ENCODE data around the gene SGSM1.
A peak's percentile ranks its signal among the peaks of the same experiment; 100 is the strongest.
"Not testable (repeated sequence)": the region's sequence is repeated elsewhere in the genome, so short reads cannot be mapped to it uniquely, and the experiment has no call there.

SGSM1 gene

GRCh38 chr22:24901448-24901847, 95.4 kb downstream of the SGSM1 start:
- DNase-seq = peak; percentile 49

- no peak for DNase-seq
Observed at GRCh38 chr22:24905909-24906308, 99.9 kb downstream of the SGSM1 start.

- DNase-seq = not testable (repeated sequence)
Observed at GRCh38 chr22:24907101-24907500, 101.1 kb downstream of the SGSM1 start.

- no peak for DNase-seq
Observed at GRCh38 chr22:24920029-24920428, 114.0 kb downstream of the SGSM1 start.

GRCh38 chr22:24925586-24926427, 119.8 kb downstream of the SGSM1 start:
- no peak for DNase-seq

- no peak for DNase-seq
Observed at GRCh38 chr22:24926428-24926725, 120.4 kb downstream of the SGSM1 start.

GRCh38 chr22:24926849-24927579, 121.0 kb downstream of the SGSM1 start:
- DNase-seq = no peak

- DNase-seq = no peak
Observed at GRCh38 chr22:24928322-24928721, 122.3 kb downstream of the SGSM1 start.

GRCh38 chr22:24930678-24931077, 124.7 kb downstream of the SGSM1 start:
- no peak for DNase-seq

GRCh38 chr22:24935771-24936483, 129.9 kb downstream of the SGSM1 start:
- no peak for DNase-seq

GRCh38 chr22:24937114-24937513, 131.1 kb downstream of the SGSM1 start:
- peak; percentile 16 for DNase-seq

GRCh38 chr22:24938741-24939341, 132.8 kb downstream of the SGSM1 start:
- DNase-seq = peak; percentile 50

- no peak for DNase-seq
Observed at GRCh38 chr22:24942301-24942700, 136.3 kb downstream of the SGSM1 start.

- DNase-seq = no peak
Observed at GRCh38 chr22:24944217-24944937, 138.4 kb downstream of the SGSM1 start.

- DNase-seq = no peak
Observed at GRCh38 chr22:24945430-24945829, 139.4 kb downstream of the SGSM1 start.

- DNase-seq = no peak
Observed at GRCh38 chr22:24947383-24947782, 141.4 kb downstream of the SGSM1 start.

GRCh38 chr22:24947881-24948280, 141.9 kb downstream of the SGSM1 start:
- peak; percentile 39 for DNase-seq

GRCh38 chr22:24948356-24949202, 142.6 kb downstream of the SGSM1 start:
- DNase-seq = peak; percentile 17

GRCh38 chr22:24950272-24950902, 144.4 kb downstream of the SGSM1 start:
- peak; percentile 43 for DNase-seq

GRCh38 chr22:24951942-24952836, 146.2 kb downstream of the SGSM1 start, which contains the start of gene KIAA1671:
TSS of gene KIAA1671 (plus strand) at chr22:24952716. CDS start at chr22:25028000, 75,284 bp downstream.
- peak; percentile 79 for DNase-seq

All from DMS153 (cell line).